Measurements from ENCODE around the gene GIPC2.

- TF ChIP-seq CTCF (IDR thresholded peaks at IDR 0.05) (no peak), POLR2A (IDR thresholded peaks at IDR 0.05) (no peak), EP300 (IDR thresholded peaks at IDR 0.05) (no peak)
Measured at GRCh38 chr1:78156805-78157521, 111.2 kb downstream of the GIPC2 start.
